ENCODE results near the gene CYP8B1. TPM values are rescaled to one million over a fixed set of nuclear protein-coding genes. Genes with fewer than 3 reads are reported as not detected.

Gene CYP8B1
- total and polyA plus RNA-seq, 2 of the 13 experiments (the other 11 are each of a cell fraction or from before 2014, with no cell fraction given), result 0.58 to 2.0 TPM

- ChIA-PET CTCF (ENCODE audit: low intra/inter-chr PET ratio, low total read pairs) (no interaction called here), POLR2A (no interaction called here)
- intact Hi-C loops (cut with micrococcal nuclease; ENCODE audit: unreplicated experiment) (no loop called here), in situ Hi-C loops (cut with HindIII; ENCODE audit: extremely low pct_ligation_motif_present, low pct_unique_long_range_greater_than_20kb) (loop anchor here (25.0 kb wide), 1 partner anchor 590 kb away; no protein-coding TSS in a partner anchor)
- BruUV-seq (replicated peaks), result no TSS peak
- no peaks in the 10 kb centered on the region for H3K36me3 ChIP-seq (replicated peaks in 1 of 2; ENCODE audit: control insufficient read depth in 1 of 2, insufficient read depth in 2 of 2, low read length in 2 of 2)
- no peaks in the 10 kb centered on the region for H3K27me3 ChIP-seq (ENCODE audit: control insufficient read depth in 1 of 2, insufficient read depth in 2 of 2, low read length in 2 of 2)
- H4K20me1 ChIP-seq (ENCODE audit: insufficient read depth, low read length), result no peaks in the 10 kb centered on the region
- no peak for FAIRE-seq
- no peak overlapping the region for H3K4me2 ChIP-seq (ENCODE audit: low read depth, low read length)
- no peak for DNase-seq (ENCODE audit: low spot score)
- no peak overlapping the region for H3K9ac ChIP-seq (ENCODE audit: insufficient read depth, low read depth, low read length)
- no peak overlapping the region for H3K4me3 ChIP-seq (replicated peaks in 1 of 3; ENCODE audit: insufficient read depth in 1 of 3, low read depth in 2 of 3, low read length in 3 of 3)
- peaks cover 83% of the 10 kb centered on the region for H3K4me1 ChIP-seq (ENCODE audit: insufficient read depth, low read length)
- no peak overlapping the region for H3K27ac ChIP-seq (ENCODE audit: extremely low read length, insufficient read depth, low read length)
- H3K79me2 ChIP-seq (ENCODE audit: insufficient read depth, low read length), result no peaks in the 10 kb centered on the region
- H3K9me3 ChIP-seq (ENCODE audit: low read length), result no peaks in the 10 kb centered on the region
- ATAC-seq, result no peak
- H2AFZ ChIP-seq (ENCODE audit: low read length), result no peak overlapping the region
- TF ChIP-seq ATM (IDR thresholded peaks at IDR 0.05; ENCODE audit: borderline replicate concordance), result no peak
- TF ChIP-seq TMF1 (CRISPR knock-in tag; IDR thresholded peaks at IDR 0.05; ENCODE audit: low read depth), result no peak
- no peak for TF ChIP-seq RARA (CRISPR knock-in tag; IDR thresholded peaks at IDR 0.05)
- TF ChIP-seq ZNF235 (CRISPR knock-in tag; IDR thresholded peaks at IDR 0.05; ENCODE audit: borderline replicate concordance), result no peak
- TF ChIP-seq ZNF704 (CRISPR knock-in tag; IDR thresholded peaks at IDR 0.05; ENCODE audit: borderline replicate concordance), result no peak
- no peak for TF ChIP-seq PRDM4 (CRISPR knock-in tag; IDR thresholded peaks at IDR 0.05; ENCODE audit: borderline replicate concordance)
- TF ChIP-seq, protein P1, sequence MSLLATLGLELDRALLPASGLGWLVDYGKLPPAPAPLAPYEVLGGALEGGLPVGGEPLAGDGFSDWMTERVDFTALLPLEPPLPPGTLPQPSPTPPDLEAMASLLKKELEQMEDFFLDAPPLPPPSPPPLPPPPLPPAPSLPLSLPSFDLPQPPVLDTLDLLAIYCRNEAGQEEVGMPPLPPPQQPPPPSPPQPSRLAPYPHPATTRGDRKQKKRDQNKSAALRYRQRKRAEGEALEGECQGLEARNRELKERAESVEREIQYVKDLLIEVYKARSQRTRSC (CRISPR knock-in tag; IDR thresholded peaks at IDR 0.05; ENCODE audit: low read depth), result no peak
- no peak for TF ChIP-seq ZBTB21 (CRISPR knock-in tag; IDR thresholded peaks at IDR 0.05)
- no peak for TF ChIP-seq FOXA1 (IDR thresholded peaks at IDR 0.05)
- no peak for TF ChIP-seq FOXA1 (CRISPR knock-in tag; IDR thresholded peaks at IDR 0.05)
- no peak for TF ChIP-seq JUND (CRISPR knock-in tag; IDR thresholded peaks at IDR 0.05)
- TF ChIP-seq HNF4A (CRISPR knock-in tag; IDR thresholded peaks at IDR 0.05), result no peak
- TF ChIP-seq ONECUT2 (CRISPR knock-in tag; IDR thresholded peaks at IDR 0.05), result no peak
- no peak for TF ChIP-seq ZNF720 (CRISPR knock-in tag; IDR thresholded peaks at IDR 0.05)
- TF ChIP-seq MIER2 (CRISPR knock-in tag; IDR thresholded peaks at IDR 0.05), result no peak
- TF ChIP-seq PAXIP1 (CRISPR knock-in tag; conservative IDR thresholded peaks at IDR 0.05), result no peak
Observed at GRCh38 chr3:42827023-42827422, 48.7 kb downstream of the CYP8B1 start.

Measured in HepG2 (cell line).